ENCODE measurements around the gene PTPRN2. TPM values are rescaled to one million over a fixed set of nuclear protein-coding genes. Genes with fewer than 3 reads are reported as not detected.

Gene PTPRN2
- total RNA-seq, 1 donor from 2014 or later: 0.41 TPM

- H3K27me3 Mint-ChIP-seq (ENCODE audit: insufficient read depth): peaks cover 4% of the 10 kb centered on the region
- no peak overlapping the region for H3K4me3 Mint-ChIP-seq
- DNase-seq (ENCODE audit: low spot score): no peak
- no peaks in the 10 kb centered on the region for H3K36me3 Mint-ChIP-seq (ENCODE audit: low read depth)
- intact Hi-C loops (cut with micrococcal nuclease): no loop called here
- H3K9me3 Mint-ChIP-seq: no peaks in the 10 kb centered on the region
- no peak overlapping the region for H3K27ac Mint-ChIP-seq
- peaks cover 42% of the 10 kb centered on the region for H3K4me1 Mint-ChIP-seq (ENCODE audit: low read depth)
Measured at GRCh38 chr7:157573244-157573643, 1014.4 kb downstream of the PTPRN2 start.

- H3K4me1 Mint-ChIP-seq (ENCODE audit: low read depth): peaks cover 47% of the 10 kb centered on the region
- intact Hi-C loops (cut with micrococcal nuclease): no loop called here
- peaks cover 6% of the 10 kb centered on the region for H3K27me3 Mint-ChIP-seq (ENCODE audit: insufficient read depth)
- no peak for DNase-seq (ENCODE audit: low spot score)
- H3K36me3 Mint-ChIP-seq (ENCODE audit: low read depth): no peaks in the 10 kb centered on the region
- H3K4me3 Mint-ChIP-seq: no peak overlapping the region
- H3K9me3 Mint-ChIP-seq: no peaks in the 10 kb centered on the region
- H3K27ac Mint-ChIP-seq: no peak overlapping the region
Measured at GRCh38 chr7:157572622-157573021, 1015.0 kb downstream of the PTPRN2 start.

GRCh38 chr7:157570531-157571200, 1017.0 kb downstream of the PTPRN2 start:
- Mint-ChIP-seq H3K36me3 (ENCODE audit: low read depth) (no peaks in the 10 kb centered on the region), H3K27me3 (ENCODE audit: insufficient read depth) (peaks cover 4% of the 10 kb centered on the region), H3K27ac (no peak overlapping the region), H3K4me1 (ENCODE audit: low read depth) (peaks cover 44% of the 10 kb centered on the region), H3K4me3 (no peak overlapping the region), H3K9me3 (no peaks in the 10 kb centered on the region)
- intact Hi-C loops (cut with micrococcal nuclease): no loop called here
- DNase-seq (ENCODE audit: low spot score): no peak

GRCh38 chr7:157569967-157570366, 1017.7 kb downstream of the PTPRN2 start:
- no peaks in the 10 kb centered on the region for H3K36me3 Mint-ChIP-seq (ENCODE audit: low read depth)
- peaks cover 44% of the 10 kb centered on the region for H3K4me1 Mint-ChIP-seq (ENCODE audit: low read depth)
- peak overlapping the region; percentile 3 for H3K4me3 Mint-ChIP-seq
- no peak overlapping the region for H3K27ac Mint-ChIP-seq
- H3K9me3 Mint-ChIP-seq: no peaks in the 10 kb centered on the region
- DNase-seq (ENCODE audit: low spot score): no peak
- intact Hi-C loops (cut with micrococcal nuclease): loop anchor here (2.0 to 5.0 kb wide), 2 partner anchors 79 to 138 kb away; no protein-coding TSS in a partner anchor
- H3K27me3 Mint-ChIP-seq (ENCODE audit: insufficient read depth): peaks cover 4% of the 10 kb centered on the region

GRCh38 chr7:157568770-157569584, 1018.6 kb downstream of the PTPRN2 start:
- Mint-ChIP-seq H3K4me1 (ENCODE audit: low read depth) (peaks cover 38% of the 10 kb centered on the region), H3K27ac (peak overlapping the region; percentile 74)

GRCh38 chr7:157568106-157568769, 1019.4 kb downstream of the PTPRN2 start:
- peak overlapping the region; percentile 83 for H3K4me3 Mint-ChIP-seq
- peak overlapping the region; percentile 74 for H3K27ac Mint-ChIP-seq
- H3K27me3 Mint-ChIP-seq (ENCODE audit: insufficient read depth): peaks cover 4% of the 10 kb centered on the region
- intact Hi-C loops (cut with micrococcal nuclease): loop anchor here (2.0 to 5.0 kb wide), 2 partner anchors 77 to 136 kb away; no protein-coding TSS in a partner anchor
- no peaks in the 10 kb centered on the region for H3K9me3 Mint-ChIP-seq
- no peaks in the 10 kb centered on the region for H3K36me3 Mint-ChIP-seq (ENCODE audit: low read depth)
- no peak for DNase-seq (ENCODE audit: low spot score)
- H3K4me1 Mint-ChIP-seq (ENCODE audit: low read depth): peaks cover 31% of the 10 kb centered on the region

More at GRCh38 chr7:157568770-157569584, 1018.6 kb downstream of the PTPRN2 start:
- Mint-ChIP-seq H3K36me3 (ENCODE audit: low read depth) (no peaks in the 10 kb centered on the region), H3K27me3 (ENCODE audit: insufficient read depth) (peaks cover 4% of the 10 kb centered on the region), H3K9me3 (no peaks in the 10 kb centered on the region), H3K4me3 (peak overlapping the region; percentile 83)
- intact Hi-C loops (cut with micrococcal nuclease): loop anchor here (2.0 to 5.0 kb wide), 2 partner anchors 78 to 137 kb away; no protein-coding TSS in a partner anchor
- DNase-seq (ENCODE audit: low spot score): peak; percentile 40

GRCh38 chr7:157567666-157568065, 1020.0 kb downstream of the PTPRN2 start:
- Mint-ChIP-seq H3K4me1 (ENCODE audit: low read depth) (peaks cover 30% of the 10 kb centered on the region), H3K36me3 (ENCODE audit: low read depth) (no peaks in the 10 kb centered on the region), H3K9me3 (no peaks in the 10 kb centered on the region), H3K27ac (no peak overlapping the region), H3K4me3 (no peak overlapping the region), H3K27me3 (ENCODE audit: insufficient read depth) (peaks cover 4% of the 10 kb centered on the region)
- intact Hi-C loops (cut with micrococcal nuclease): loop anchor here (2.0 to 5.0 kb wide), 2 partner anchors 77 to 135 kb away; no protein-coding TSS in a partner anchor
- no peak for DNase-seq (ENCODE audit: low spot score)

- intact Hi-C loops (cut with micrococcal nuclease): loop anchor here (5.0 kb wide), 1 partner anchor 134 kb away; no protein-coding TSS in a partner anchor
- no peak overlapping the region for H3K27ac Mint-ChIP-seq
- no peak overlapping the region for H3K4me3 Mint-ChIP-seq
- H3K9me3 Mint-ChIP-seq: no peaks in the 10 kb centered on the region
- peaks cover 4% of the 10 kb centered on the region for H3K27me3 Mint-ChIP-seq (ENCODE audit: insufficient read depth)
- no peaks in the 10 kb centered on the region for H3K36me3 Mint-ChIP-seq (ENCODE audit: low read depth)
- H3K4me1 Mint-ChIP-seq (ENCODE audit: low read depth): peaks cover 30% of the 10 kb centered on the region
- DNase-seq (ENCODE audit: low spot score): no peak
Measured at GRCh38 chr7:157566631-157567006, 1021.0 kb downstream of the PTPRN2 start.

GRCh38 chr7:157565981-157566630, 1021.5 kb downstream of the PTPRN2 start:
- H3K4me3 Mint-ChIP-seq: no peak overlapping the region
- H3K27ac Mint-ChIP-seq: no peak overlapping the region
- intact Hi-C loops (cut with micrococcal nuclease): loop anchor here (5.0 kb wide), 1 partner anchor 134 kb away; no protein-coding TSS in a partner anchor
- no peak for DNase-seq (ENCODE audit: low spot score)
- peaks cover 4% of the 10 kb centered on the region for H3K27me3 Mint-ChIP-seq (ENCODE audit: insufficient read depth)
- no peaks in the 10 kb centered on the region for H3K36me3 Mint-ChIP-seq (ENCODE audit: low read depth)
- peaks cover 30% of the 10 kb centered on the region for H3K4me1 Mint-ChIP-seq (ENCODE audit: low read depth)
- H3K9me3 Mint-ChIP-seq: no peaks in the 10 kb centered on the region

- intact Hi-C loops (cut with micrococcal nuclease): loop anchor here (5.0 kb wide), 1 partner anchor 133 kb away; no protein-coding TSS in a partner anchor
- Mint-ChIP-seq H3K9me3 (no peaks in the 10 kb centered on the region), H3K4me3 (no peak overlapping the region), H3K4me1 (ENCODE audit: low read depth) (peaks cover 25% of the 10 kb centered on the region), H3K36me3 (ENCODE audit: low read depth) (no peaks in the 10 kb centered on the region), H3K27me3 (ENCODE audit: insufficient read depth) (peaks cover 2% of the 10 kb centered on the region), H3K27ac (no peak overlapping the region)
- DNase-seq (ENCODE audit: low spot score): no peak
Measured at GRCh38 chr7:157565201-157565626, 1022.4 kb downstream of the PTPRN2 start.

GRCh38 chr7:157564517-157565177, 1023.0 kb downstream of the PTPRN2 start:
- Mint-ChIP-seq H3K9me3 (no peaks in the 10 kb centered on the region), H3K4me3 (no peak overlapping the region), H3K36me3 (ENCODE audit: low read depth) (no peaks in the 10 kb centered on the region), H3K4me1 (ENCODE audit: low read depth) (peaks cover 19% of the 10 kb centered on the region), H3K27me3 (ENCODE audit: insufficient read depth) (peaks cover 2% of the 10 kb centered on the region), H3K27ac (no peak overlapping the region)
- intact Hi-C loops (cut with micrococcal nuclease): loop anchor here (5.0 kb wide), 1 partner anchor 132 kb away; no protein-coding TSS in a partner anchor
- DNase-seq (ENCODE audit: low spot score): no peak

Data from activated T-helper 1 cell treated with anti-CD3 and anti-CD28 coated beads, Interleukin-12 subunit alpha, Interleukin-12 subunit beta, Interleukin-2, Interleukin-4 antibody, amounts not matched to agents 30 ng/mL and 10 ng/mL and 1 ng/mL, durations not matched to agents 14 hours and 24 hours and 36 hours (primary cell).